IPS-NIHi7 (cell line): ENCODE results near the gene UBE2O.
"Not testable (repeated sequence)": the region's sequence is repeated elsewhere in the genome, so short reads cannot be mapped to it uniquely, and the experiment has no call there.

Experiments used
- DNase-seq: peaks from one replicate; pipeline ENCODE4 v3.0.0; 2012; ENCODE audit warnings: mixed read lengths; ENCODE audit errors: extremely low spot score

The UBE2O gene

DNA sequence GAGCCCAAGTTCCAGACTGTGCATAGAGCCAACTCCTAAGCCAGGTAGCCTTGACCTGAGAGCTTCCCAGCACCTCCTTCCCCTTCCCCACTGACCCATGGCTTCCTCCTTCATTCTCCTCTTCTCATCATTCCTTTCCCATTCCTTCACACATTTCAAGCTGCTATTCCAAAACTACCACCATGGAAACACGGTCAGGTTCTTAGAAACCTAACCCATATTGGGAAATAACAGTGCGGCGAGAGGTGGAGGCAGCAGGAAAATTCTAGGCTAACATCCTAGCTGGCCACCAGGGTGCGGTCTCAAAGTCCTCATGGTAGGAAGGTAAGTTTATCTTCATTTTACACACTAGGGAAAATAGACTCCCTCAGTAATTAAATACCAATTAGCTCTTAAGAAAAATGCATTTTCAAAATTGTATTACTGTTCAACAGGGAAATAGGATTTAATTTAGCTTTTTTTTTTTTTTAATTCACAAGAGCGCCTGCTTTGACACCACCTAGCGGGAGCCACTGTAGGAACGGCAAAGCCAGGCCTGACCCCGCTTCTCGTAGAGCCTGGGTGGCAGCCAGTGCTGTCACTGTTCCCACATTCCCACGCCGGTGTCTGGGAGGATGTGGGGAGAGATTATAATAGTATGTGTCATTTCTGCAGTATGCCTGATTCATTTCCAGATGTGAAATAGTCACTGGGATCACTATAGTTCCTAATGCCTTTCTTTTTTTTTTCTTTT is 82.5 kb downstream of the UBE2O start:
- peak; percentile 24 for DNase-seq

DNA sequence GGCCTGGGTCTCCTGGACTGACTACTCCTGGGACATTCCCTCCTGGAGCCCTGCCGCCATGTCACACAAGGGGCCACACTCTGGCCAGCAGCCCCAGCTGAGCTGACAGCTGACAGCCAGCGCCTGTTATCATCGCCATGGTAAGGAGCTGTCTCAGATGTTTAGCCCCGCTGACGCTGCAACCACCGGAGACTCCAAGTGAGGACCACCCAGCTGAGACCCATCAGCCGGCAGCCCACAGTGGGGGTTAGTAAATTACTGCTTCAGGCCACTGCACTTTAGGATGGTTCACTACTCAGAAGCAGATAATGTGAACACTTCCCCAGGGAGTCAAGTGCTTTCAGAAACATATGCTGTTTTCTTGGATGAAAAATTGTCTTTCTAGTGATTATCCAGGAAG is 83.1 kb downstream of the UBE2O start:
- DNase-seq = no peak

DNA sequence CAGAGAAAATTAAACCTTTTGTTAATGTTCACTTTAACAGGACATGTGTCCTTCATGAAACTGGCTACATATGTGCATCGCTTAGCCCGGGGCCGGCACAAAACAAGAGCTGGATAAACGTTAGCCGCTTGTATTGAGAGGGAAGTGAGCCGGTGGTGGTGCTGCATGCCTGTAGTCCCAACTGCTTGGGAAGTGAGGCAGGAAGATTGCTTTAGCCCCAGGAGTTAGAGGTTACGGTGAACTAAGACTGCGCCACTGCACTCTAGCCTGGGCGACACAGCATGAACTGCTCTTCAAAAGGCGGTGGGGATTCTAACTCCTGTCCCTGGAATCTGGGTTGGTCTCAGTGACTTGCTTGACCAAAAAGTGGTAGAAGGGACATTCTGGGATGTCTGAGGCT is 83.6 kb downstream of the UBE2O start:
- no peak for DNase-seq

DNA sequence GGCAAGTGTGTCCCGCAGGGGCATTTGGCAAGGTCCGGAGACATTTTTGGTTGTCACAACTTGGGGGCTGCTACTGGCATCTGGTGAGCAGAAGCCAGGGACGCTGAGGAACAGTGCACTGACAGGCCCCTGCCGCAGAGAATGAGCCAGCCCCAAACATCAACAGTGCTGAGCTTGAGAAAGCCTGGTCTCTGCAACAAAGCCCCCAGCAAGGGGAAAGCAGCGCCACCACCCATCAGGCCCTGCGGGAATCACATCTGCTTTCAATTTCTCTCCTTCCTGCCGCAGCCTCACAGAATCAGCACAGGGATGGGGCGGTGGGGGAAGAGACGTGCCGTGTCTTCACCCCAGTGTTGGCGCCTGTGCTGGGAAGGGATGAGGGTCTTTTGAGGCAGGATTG is 84.4 kb downstream of the UBE2O start:
- DNase-seq = no peak

DNA sequence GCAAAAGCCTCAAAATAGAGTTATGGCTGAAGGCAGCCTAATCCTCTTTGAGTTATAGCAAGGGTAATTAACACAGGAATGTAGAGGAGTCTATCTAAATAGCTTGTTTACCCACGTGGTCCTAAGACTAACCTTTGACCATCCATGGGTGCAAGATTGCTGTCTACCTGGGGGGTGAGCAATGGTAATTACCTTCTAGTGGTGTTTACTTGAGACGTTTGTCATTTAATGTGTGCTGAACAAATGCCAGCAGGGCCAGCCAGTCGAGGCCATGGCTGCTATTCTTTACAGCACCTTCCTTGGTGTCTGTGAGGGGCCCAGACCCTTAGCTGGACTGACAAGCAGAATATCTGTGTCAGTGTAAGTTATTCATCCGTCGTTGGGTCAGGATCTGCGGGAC is 85.3 kb downstream of the UBE2O start:
- DNase-seq = no peak

DNA sequence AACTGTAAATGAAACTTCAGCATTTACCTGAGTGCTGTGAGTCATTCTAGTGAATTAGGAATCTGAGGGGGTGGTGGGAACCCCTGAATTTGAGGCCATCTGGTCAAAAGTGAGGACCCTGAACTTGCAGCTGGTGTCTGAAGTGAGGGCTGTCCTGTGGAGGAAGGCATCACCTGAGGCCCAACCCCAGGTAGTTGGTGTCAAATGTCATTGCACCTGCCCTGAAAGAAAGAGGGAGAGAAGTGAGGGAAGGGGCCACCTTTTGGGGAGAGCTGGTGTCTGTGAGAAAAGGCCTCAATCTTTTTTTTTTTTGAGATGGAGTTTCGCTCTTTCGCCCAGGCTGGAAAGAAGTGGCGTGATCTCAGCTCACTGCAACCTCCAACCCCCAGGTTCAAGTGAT is 86.7 kb downstream of the UBE2O start:
- DNase-seq = peak; percentile 23

DNA sequence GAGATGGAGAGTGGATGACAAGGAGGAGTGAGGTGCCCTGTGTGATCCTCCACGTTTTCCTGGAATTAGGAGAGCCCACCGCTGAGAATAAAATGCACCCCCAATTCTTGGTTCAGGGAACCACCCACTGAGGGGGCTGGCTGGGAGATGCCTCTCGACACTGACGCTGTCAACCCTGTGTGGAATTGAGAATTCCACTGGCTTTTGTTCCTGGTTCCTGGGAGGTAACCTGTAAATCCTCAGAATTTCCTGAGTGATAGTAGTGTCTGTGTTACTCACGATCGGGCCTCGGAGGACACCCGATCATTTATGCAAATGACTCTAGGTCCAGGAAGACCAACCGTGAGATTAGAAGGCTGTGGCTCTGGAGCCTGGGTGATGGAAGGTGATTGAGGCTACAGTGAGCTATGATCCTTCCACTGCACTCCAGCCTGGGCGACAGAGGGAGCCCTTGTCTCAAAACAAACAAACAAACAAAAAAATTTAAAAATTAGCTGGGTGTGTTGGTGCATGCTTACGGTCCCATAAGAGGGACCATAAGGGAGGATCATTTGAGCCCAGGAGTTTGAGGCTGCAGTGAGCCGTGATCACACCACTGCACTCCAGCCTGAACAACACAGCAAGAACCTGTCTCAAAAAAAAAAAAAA is 87.6 kb downstream of the UBE2O start:
- peak; percentile 21 for DNase-seq

DNA sequence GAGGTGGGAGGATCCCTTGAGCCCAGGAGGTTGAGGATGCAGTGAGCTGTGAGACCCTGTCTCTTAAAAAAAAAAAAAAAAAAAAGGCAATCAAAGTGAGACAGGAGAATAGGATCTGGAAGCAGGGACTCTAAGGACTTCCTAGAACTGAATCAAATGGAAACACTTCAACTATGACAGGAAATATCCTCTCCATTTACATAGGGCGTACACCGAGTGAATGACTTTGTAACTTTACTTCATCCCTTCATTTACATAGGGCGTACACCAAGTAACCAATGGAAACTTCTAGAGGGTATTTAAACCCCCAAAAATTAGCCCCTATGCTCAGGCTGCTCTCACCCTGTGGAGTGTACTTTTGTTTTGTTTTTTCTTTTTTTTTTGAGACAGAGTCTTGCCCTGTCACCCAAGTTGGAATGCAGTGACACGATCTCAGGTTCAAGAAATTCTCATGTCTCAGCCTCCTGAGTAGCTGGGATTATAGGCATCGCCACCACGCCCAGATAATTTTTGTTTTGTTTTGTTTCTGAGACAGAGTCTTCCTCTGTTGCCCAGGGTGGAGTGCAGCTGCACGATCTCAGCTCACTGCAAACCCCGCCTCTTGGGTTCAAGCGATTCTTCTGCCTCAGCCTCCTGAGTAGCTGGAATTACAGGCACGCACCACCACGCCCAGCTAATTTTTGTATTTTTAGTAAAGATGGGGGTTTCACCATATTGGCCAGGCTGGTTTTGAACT is 89.7 kb downstream of the UBE2O start:
- no peak for DNase-seq

DNA sequence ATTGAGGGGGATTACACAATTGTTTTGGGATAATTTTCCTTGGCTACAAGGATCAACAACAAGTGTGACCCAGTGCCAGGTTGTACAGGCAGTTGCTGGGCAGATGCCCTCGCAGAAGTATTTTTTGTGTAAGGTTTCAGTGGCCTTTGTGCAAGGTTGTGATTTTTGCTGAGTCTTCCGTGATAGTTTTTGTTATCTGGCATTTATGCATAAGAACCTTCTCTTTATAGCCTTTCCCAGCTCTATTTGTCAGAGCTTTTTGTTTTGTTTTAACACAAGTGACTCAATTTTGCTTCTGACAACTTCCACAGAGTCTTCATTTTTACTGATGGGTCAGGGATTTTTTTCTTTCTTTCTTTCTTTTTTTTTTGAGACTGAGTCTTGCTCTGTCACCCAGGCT is 92.5 kb downstream of the UBE2O start:
- DNase-seq = no peak

DNA sequence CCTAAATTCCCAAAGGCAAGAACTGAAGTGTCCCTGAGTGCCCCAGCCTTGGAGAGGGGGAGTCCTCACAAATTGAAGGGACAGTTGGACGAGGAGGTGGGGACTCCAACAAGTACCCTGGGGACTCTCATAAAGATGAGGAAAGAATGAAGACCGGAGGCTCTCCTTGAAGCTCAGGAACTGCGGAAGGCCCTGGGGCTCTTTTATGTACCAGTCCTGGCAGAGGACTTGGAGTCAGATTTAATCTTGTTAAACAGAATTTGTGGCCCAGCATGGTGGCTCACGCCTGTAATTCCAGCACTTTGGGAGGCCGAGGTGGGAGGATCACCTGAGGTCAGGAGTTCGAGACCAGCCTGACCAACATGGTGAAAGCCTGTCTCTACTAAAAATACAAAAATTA is 93.2 kb downstream of the UBE2O start:
- DNase-seq = not testable (repeated sequence)

DNA sequence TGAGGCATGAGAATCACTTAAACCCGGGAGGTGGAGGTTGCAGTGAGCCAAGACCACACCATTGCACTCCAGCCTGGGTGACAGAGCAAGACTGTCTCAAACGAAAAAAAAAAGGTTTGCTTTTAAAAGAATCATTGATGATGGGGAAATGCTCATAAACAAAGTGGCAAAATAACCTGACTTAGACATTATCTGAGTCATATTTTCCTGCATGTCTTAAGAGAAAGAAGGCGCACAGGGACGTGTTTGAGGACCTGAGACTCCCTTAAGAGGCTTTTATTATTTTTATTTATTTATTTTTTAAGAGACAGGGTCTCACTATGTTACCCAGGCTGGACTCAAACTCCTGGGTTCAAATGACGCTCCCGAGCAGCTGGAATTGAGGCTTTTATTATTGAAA is 93.6 kb downstream of the UBE2O start:
- DNase-seq = no peak

DNA sequence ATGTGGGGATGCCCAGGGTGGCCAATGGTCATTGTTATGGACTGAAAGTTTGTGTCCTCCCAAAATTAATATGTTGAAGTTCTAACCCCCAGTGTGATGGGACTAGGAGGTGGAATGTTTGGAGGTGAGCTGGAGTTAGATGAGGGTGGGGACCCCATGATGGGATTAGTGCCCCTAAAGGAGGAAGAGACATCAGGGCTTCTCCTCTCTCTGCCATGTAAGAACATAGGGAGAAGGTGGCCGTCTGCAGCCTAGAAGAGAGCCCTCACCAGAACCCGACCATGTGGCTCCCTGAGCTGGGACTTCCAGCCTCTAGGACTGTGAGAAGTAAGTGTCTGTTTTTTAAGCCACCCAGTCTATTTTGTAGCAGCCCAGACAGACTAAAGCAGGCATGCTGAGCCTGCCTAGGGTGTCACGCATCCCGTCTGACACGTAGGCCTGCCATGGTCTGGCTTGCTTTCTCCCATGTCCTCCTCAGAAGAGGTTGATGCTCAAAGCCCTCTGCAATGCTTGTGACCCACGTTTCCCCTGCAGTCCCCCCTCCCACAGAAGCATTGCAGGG is 95.3 kb downstream of the UBE2O start:
- no peak for DNase-seq

DNA sequence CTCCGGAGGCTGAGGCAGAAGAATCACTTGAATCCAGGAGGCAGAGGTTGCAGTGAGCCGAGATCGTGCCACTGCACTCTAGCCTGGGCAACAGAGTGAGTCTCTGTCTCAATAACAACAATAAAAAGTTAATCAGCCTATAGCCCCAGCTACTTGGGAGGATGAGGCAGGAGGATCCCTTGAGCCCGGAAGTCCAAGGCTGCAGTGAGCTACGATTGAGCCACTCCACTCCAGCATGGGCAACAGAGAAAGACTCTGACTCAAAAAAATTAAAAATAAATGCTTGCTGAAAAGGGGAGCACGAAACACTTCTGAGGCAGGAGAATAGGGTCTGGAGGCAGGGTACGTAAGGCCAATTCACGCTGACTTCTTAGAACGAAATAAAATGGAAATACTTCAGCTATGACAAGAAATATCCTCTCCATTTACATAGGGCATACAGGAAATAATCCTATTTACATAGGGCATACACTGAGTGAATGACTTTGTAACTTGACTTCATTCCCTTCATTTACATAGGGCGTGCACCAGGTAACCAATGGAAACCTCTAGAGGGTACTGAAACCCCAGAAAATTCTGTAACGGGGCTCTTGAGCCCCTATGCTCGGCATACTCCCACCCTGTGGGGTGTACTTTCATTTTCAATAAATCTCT is 96.0 kb downstream of the UBE2O start:
- no peak for DNase-seq

DNA sequence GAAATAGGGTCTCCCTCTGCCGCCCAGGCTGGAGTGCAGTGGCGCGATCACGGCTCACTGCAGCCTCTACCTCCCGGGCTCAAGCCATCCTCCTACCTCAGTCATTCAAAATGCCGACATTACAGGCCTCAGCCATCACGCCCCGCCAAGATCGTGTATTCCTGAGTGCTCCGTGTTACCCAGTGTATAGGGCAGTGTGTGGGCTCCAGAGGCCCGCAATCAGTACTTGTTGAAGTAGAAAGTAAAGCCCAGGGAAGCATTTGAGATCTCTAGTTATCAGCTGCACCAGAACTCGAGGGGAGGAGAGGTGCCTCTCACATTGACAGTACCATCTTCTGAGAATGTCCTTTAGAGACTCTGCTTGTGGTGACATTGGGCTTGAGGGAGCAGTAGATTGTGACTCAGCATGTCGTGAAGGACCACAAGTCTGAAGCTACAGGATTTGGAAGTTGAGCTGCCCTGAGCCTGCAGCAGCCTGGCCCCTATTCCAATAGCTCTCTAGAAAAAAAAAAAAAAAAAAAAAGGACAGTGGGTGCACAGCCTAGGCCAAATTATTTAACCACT is 98.1 kb downstream of the UBE2O start:
- DNase-seq = peak; percentile 10

DNA sequence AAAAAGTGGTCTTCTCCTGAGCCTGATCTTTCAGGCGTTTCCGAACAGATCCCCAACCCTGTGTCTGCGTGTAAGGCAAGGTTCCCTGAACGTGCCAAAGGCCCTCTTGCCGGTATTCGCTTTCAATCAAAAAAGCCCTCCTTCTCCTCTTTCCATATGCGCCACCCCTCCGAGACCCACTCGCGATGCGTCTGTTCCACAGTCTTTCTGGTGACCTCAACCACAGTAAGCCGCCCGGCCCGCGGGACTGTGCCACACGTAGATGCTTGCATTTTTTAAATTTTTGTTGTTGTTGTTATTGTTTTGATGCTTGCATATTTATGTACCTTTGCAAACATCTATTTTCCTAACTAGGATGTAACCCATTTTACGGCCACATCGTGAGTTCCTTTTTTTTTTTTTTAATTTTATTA is 98.6 kb downstream of the UBE2O start:
- DNase-seq = no peak

DNA sequence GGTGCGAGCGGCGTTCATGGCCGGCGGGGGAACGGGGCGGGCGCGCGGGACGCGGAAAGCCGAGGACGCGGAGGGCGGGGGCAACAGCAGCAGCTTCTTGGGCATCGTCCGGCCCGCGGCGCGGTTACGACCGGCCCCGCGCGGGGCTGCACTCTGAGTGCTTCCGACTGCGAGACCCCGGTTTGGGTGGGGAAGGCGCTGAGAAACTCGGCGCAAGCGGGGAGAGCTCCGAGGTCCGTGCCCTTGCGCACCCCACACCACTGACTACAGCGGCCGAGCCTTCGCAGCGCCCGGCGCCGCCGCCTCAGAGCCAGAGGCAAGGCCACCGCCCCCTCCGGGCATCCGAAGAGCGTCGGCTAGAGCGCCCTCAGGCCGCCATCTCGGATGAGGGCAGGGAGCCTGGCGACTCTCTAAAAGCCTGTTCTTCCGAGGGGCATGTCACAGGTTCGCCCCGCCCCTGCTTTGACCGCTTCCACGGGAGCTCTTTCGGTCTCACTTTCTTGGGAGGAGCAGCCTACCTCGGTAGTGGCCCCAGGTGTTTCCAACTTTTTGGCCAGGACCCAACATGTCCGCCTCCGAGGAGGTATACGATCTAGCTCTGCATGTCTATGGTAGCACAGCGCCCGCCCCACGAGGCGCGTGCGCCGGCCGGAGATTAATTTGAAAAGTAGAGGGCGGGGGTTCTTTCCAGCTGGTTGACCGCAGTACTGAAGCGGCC is 99.2 kb downstream of the UBE2O start, which contains the start of gene PRPSAP1:
PRPSAP1 (minus strand) TSS at position 318 of the 718 bp plus-strand sequence; CDS start at position 105, 213 bp downstream.
- peak; percentile 95 for DNase-seq

DNA sequence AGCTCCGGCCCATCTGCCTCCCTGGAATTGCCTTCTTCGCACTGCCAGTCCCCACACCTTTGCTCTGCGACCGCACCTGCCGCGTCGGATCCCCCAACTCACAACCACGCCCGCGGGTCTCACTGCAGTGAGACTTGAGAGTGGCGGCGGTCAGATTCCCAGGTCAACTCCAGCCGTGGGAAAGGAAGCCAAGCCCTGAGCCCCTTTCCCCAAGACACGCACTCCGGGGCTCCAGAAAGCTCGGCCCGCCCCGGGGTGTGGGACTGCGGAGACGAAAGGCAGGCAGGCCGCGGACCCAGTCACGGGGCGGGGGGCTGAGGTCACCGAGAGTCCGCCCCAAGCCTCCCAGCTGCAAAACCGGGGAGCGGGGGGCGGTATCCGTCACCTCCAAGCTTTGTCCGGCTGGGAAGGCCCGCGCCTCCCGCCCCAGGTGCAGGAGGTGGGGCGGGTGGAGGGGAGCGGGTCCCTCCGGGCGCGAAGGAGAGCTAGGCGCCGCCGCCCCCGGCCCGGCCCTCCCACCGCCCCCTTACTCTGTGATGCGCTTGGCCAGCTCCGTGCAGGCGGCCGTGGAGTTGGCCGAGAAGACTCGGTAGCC is 99.9 kb downstream of the UBE2O start:
- peak; percentile 73 for DNase-seq

DNA sequence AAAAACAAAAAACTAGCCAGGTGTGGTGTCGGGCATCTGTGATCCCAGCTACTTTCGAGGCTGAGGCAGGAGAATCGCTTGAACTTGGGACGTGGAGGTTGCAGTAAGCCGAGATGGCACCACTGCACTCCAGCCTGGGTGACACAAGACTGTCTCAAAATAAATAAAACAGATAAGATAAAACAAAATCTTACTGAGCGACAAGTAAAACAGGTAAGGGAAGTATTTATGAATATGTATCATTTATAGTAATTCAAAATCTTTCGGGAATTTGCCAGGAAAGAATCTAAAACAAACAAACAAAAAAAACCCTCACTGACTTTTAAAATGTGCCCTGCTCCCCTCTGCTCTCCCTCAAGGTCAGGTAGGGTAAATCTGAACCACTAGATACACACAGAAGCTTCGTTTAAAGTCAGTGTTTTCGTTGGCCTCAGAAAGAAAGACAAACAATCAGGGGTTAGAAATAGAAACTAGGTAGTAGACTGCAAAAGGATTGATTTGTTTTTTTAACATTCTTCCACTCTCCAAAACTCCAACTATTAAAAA is 101.4 kb downstream of the UBE2O start:
- DNase-seq = no peak

DNA sequence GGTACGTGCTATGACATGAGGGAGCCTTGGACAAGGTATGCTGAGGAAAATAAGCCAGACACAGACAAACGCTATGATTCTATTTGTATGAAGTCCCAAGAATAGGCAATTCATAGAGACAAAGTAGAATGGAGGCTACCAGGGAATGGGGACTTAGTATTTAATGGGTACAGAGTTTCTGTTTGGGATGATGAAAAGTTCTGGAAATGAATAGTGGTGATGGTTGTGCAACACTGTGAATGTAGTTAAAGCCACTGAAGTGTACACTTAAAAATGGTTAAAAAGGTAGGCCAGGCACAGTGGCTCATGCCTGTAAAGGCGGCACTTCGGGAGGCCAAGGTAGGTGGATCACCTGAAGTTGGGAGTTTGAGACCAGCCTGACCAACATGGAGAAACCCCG is 102.5 kb downstream of the UBE2O start:
- DNase-seq = no peak

DNA sequence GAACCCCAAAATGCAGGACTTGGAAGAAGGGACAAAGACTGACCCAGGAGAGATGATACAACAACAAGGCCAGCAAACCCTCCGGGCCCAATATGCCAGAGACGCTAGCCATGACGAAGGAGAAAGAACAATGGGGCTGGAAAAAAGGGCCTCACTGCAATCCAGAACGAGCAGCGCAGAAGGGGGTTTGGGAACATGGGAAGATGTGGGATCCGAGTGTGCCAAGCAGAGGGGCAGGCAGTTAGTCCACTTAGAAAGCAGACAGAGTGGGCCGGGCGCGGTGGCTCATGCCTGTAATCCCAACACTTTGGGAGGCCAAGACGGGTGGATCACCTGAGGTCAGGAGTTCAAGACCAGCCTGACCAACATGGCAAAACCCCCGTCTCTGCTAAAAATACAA is 106.0 kb downstream of the UBE2O start:
- DNase-seq = not testable (repeated sequence)
